Sigmoid colon (tissue), 4 donors: ENCODE data around the gene B4GALT6.

Experiments
- EP300 ChIP-seq, 4 donors: sonication (generic); formaldehyde crosslinking; IDR thresholded peaks; one replicate each; pipeline ENCODE4 v1.6.1; 2017; ENCODE audit warnings: antibody characterized with exemption in 4 of 4
- TF ChIP-seq, protein P1 (sequence below), 4 experiments: fragments of 450-650 bp in 3 of 4; fragments of 200-600 bp in 1 of 4; IDR thresholded peaks; one replicate each; pipeline ENCODE4 v1.5.1; 2016 to 2019; ENCODE audit warnings: antibody characterized with exemption in 4 of 4, mild to moderate bottlenecking in 3 of 4, moderate library complexity in 2 of 4

DNA sequence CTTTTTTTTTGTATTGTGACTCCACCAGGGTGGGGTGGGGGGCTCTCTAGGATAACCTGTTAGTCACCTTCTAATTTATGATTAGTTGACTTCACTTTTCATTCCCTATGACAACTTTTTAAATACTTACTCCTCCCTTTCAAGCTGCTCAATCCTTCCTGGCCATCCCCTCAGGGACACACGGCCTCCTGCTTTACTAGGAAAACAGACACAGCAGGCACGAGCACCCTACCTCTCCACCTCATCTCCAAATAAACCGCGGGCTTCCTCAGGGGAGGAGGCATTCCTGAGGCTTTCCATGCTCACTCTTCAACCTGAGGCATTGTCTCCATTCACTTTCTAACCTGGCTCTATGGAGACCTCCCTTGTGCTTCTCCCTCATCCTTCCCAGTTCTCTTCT is 33.0 kb downstream of the B4GALT6 start:
- TF ChIP-seq, protein P1, sequence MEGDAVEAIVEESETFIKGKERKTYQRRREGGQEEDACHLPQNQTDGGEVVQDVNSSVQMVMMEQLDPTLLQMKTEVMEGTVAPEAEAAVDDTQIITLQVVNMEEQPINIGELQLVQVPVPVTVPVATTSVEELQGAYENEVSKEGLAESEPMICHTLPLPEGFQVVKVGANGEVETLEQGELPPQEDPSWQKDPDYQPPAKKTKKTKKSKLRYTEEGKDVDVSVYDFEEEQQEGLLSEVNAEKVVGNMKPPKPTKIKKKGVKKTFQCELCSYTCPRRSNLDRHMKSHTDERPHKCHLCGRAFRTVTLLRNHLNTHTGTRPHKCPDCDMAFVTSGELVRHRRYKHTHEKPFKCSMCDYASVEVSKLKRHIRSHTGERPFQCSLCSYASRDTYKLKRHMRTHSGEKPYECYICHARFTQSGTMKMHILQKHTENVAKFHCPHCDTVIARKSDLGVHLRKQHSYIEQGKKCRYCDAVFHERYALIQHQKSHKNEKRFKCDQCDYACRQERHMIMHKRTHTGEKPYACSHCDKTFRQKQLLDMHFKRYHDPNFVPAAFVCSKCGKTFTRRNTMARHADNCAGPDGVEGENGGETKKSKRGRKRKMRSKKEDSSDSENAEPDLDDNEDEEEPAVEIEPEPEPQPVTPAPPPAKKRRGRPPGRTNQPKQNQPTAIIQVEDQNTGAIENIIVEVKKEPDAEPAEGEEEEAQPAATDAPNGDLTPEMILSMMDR (IDR thresholded peaks at IDR 0.05), result no peak
- no peak for TF ChIP-seq EP300 (IDR thresholded peaks at IDR 0.05)
